ENCODE results near the gene FOXQ1. TPM values are rescaled to one million over a fixed set of nuclear protein-coding genes. Genes with fewer than 3 reads are reported as not detected.

The FOXQ1 gene
- total and polyA plus RNA-seq, 4 donors, result 0.28 to 1.1 TPM; not detected in 2

DNA sequence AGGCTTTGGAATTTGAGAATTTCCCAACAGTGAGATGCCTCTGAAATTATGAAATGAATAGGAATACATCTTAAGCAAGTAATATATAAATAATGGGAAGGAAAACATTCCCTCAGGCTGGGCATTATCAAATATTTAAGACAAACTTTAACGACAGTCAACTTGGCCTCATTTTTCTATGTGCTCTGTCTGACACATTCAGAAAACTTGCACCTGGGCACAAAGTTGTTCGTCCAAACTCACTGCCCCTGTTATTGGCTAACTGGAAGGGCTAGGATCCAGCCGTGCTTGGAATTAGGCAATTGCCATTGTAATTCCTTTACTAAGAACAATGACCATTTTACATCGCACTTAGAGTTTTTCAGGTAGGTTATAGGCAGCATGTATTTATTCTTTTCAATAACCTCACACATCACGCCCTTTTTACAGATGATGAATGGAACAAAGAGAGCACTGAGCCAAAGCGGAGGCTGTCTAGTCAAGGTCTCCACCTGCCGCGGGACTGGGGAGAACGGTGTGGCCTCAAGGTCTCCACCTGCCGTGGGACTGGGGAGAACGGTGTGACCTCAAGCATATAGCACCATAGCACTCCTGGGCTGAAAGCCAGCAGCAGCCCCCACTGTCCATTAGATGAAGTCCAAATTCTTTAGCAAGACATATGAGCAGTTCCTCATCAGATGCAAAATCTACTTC, 40.7 kb upstream of the FOXQ1 start:
- no peak overlapping the region for H3K27ac ChIP-seq (ENCODE audit: low read depth in 1 of 2, low read length in 2 of 2)
- H3K9ac ChIP-seq (ENCODE audit: low read depth in 1 of 2, low read length in 2 of 2), result no peak overlapping the region
- peaks cover 0 to 3% (median 0%) of the 10 kb centered on the region in 4 donors for H3K9me3 ChIP-seq (ENCODE audit: control insufficient read depth in 4 of 4, low read length in 3 of 4)
- no peaks in the 10 kb centered on the region for H3K4me1 ChIP-seq (ENCODE audit: control insufficient read depth in 4 of 4, insufficient read depth in 4 of 4, low read length in 3 of 4)
- H3K27me3 ChIP-seq (ENCODE audit: control insufficient read depth in 4 of 4, insufficient read depth in 4 of 4, low read length in 3 of 4), result no peaks in the 10 kb centered on the region
- 93% methylated on average over 11 of the region's 11 CpGs for WGBS
- H3K4me3 ChIP-seq (ENCODE audit: low read depth in 1 of 3, low read length in 3 of 3), result no peak overlapping the region
- no peak for DNase-seq (ENCODE audit: low spot score)
- no peaks in the 10 kb centered on the region for H3K36me3 ChIP-seq (ENCODE audit: control insufficient read depth in 4 of 4, insufficient read depth in 3 of 4, low read depth in 1 of 4, low read length in 3 of 4)
- TF ChIP-seq YY1 (IDR thresholded peaks at IDR 0.05), result no peak
- TF ChIP-seq HNF4G (IDR thresholded peaks at IDR 0.05), result no peak
- TF ChIP-seq TAF1 (conservative IDR thresholded peaks at IDR 0.05), result no peak
- no peak for TF ChIP-seq RXRA (IDR thresholded peaks at IDR 0.05)
- no peak for TF ChIP-seq NR2F2 (IDR thresholded peaks at IDR 0.05)
- TF ChIP-seq FOXA2 (IDR thresholded peaks at IDR 0.05), result no peak
- TF ChIP-seq, protein P1, sequence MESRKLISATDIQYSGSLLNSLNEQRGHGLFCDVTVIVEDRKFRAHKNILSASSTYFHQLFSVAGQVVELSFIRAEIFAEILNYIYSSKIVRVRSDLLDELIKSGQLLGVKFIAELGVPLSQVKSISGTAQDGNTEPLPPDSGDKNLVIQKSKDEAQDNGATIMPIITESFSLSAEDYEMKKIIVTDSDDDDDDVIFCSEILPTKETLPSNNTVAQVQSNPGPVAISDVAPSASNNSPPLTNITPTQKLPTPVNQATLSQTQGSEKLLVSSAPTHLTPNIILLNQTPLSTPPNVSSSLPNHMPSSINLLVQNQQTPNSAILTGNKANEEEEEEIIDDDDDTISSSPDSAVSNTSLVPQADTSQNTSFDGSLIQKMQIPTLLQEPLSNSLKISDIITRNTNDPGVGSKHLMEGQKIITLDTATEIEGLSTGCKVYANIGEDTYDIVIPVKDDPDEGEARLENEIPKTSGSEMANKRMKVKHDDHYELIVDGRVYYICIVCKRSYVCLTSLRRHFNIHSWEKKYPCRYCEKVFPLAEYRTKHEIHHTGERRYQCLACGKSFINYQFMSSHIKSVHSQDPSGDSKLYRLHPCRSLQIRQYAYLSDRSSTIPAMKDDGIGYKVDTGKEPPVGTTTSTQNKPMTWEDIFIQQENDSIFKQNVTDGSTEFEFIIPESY (IDR thresholded peaks at IDR 0.05), result no peak
- no peak for TF ChIP-seq RAD21 (IDR thresholded peaks at IDR 0.05)
- TF ChIP-seq, protein P2, sequence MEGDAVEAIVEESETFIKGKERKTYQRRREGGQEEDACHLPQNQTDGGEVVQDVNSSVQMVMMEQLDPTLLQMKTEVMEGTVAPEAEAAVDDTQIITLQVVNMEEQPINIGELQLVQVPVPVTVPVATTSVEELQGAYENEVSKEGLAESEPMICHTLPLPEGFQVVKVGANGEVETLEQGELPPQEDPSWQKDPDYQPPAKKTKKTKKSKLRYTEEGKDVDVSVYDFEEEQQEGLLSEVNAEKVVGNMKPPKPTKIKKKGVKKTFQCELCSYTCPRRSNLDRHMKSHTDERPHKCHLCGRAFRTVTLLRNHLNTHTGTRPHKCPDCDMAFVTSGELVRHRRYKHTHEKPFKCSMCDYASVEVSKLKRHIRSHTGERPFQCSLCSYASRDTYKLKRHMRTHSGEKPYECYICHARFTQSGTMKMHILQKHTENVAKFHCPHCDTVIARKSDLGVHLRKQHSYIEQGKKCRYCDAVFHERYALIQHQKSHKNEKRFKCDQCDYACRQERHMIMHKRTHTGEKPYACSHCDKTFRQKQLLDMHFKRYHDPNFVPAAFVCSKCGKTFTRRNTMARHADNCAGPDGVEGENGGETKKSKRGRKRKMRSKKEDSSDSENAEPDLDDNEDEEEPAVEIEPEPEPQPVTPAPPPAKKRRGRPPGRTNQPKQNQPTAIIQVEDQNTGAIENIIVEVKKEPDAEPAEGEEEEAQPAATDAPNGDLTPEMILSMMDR (IDR thresholded peaks at IDR 0.05; ENCODE audit: low read depth, low read length, missing input control), result no peak
- no peak for TF ChIP-seq SP1 (IDR thresholded peaks at IDR 0.05)
- no peak for TF ChIP-seq JUND (IDR thresholded peaks at IDR 0.05)
- TF ChIP-seq GABPA (IDR thresholded peaks at IDR 0.05 in 1 of 2, conservative IDR thresholded peaks at IDR 0.05 in 1 of 2), result no peak
- TF ChIP-seq, protein P3, sequence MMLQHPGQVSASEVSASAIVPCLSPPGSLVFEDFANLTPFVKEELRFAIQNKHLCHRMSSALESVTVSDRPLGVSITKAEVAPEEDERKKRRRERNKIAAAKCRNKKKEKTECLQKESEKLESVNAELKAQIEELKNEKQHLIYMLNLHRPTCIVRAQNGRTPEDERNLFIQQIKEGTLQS (IDR thresholded peaks at IDR 0.05), result no peak
- TF ChIP-seq EGR1 (IDR thresholded peaks at IDR 0.05; ENCODE audit: low read depth in 2 of 2), result no peak
- TF ChIP-seq, protein P4, sequence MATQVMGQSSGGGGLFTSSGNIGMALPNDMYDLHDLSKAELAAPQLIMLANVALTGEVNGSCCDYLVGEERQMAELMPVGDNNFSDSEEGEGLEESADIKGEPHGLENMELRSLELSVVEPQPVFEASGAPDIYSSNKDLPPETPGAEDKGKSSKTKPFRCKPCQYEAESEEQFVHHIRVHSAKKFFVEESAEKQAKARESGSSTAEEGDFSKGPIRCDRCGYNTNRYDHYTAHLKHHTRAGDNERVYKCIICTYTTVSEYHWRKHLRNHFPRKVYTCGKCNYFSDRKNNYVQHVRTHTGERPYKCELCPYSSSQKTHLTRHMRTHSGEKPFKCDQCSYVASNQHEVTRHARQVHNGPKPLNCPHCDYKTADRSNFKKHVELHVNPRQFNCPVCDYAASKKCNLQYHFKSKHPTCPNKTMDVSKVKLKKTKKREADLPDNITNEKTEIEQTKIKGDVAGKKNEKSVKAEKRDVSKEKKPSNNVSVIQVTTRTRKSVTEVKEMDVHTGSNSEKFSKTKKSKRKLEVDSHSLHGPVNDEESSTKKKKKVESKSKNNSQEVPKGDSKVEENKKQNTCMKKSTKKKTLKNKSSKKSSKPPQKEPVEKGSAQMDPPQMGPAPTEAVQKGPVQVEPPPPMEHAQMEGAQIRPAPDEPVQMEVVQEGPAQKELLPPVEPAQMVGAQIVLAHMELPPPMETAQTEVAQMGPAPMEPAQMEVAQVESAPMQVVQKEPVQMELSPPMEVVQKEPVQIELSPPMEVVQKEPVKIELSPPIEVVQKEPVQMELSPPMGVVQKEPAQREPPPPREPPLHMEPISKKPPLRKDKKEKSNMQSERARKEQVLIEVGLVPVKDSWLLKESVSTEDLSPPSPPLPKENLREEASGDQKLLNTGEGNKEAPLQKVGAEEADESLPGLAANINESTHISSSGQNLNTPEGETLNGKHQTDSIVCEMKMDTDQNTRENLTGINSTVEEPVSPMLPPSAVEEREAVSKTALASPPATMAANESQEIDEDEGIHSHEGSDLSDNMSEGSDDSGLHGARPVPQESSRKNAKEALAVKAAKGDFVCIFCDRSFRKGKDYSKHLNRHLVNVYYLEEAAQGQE (IDR thresholded peaks at IDR 0.05), result no peak
- TF ChIP-seq HNF4A (conservative IDR thresholded peaks at IDR 0.05), result no peak
- no peak for TF ChIP-seq FOXA1 (IDR thresholded peaks at IDR 0.05)
